HCT116 (cell line): ENCODE measurements around the gene STAT4.

Source experiments
- CEBPB ChIP-seq: IDR thresholded peaks from 2 replicates; pipeline ENCODE4 v1.6.1; 2012; ENCODE audit warnings: low read depth
- CTCF ChIP-seq, 3 experiments: fragments of 200-600 bp in 1 of 3; sonication (generic) in 1 of 3; IDR thresholded peaks in 2 of 3; conservative IDR thresholded peaks in 1 of 3; 2 replicates each; pipeline ENCODE4 v1.5.1; 2012 to 2017; ENCODE audit warnings: low read depth in 2 of 3, low read length in 2 of 3, antibody characterized with exemption in 1 of 3, borderline replicate concordance in 1 of 3, control low read depth in 1 of 3, mild to moderate bottlenecking in 1 of 3, mixed read lengths in 1 of 3, mixed run types in 1 of 3, moderate library complexity in 1 of 3; ENCODE audit not compliant: insufficient read depth in 1 of 3
- JUND ChIP-seq: IDR thresholded peaks from 2 replicates; pipeline ENCODE4 v1.6.1; 2012
- POLR2AphosphoS5 ChIP-seq: IDR thresholded peaks from 2 replicates; pipeline ENCODE4 v1.6.1; 2011; ENCODE audit warnings: mild to moderate bottlenecking, low read depth, low read length, moderate library complexity
- REST ChIP-seq: IDR thresholded peaks from 2 replicates; pipeline ENCODE4 v1.6.1; 2012; ENCODE audit warnings: low read depth

- TF ChIP-seq JUND (no peak), REST (no peak), CTCF (IDR thresholded peaks at IDR 0.05 in 2 of 3, conservative IDR thresholded peaks at IDR 0.05 in 1 of 3; ENCODE audit: borderline replicate concordance in 1 of 3, insufficient read depth in 1 of 3, low read depth in 2 of 3, low read length in 2 of 3) (no peak), CEBPB (no peak), POLR2AphosphoS5 (no peak)
These were observed 29.5 kb upstream of the STAT4 start for GRCh38 chr2:191180276-191180675.
